ENCODE measurements around the gene PLAC1. TPM values are rescaled to one million over a fixed set of nuclear protein-coding genes. Genes with fewer than 3 reads are reported as not detected.

PLAC1 gene
- total and polyA plus RNA-seq, 8 donors, result 0.07 TPM; not detected in 7

DNA sequence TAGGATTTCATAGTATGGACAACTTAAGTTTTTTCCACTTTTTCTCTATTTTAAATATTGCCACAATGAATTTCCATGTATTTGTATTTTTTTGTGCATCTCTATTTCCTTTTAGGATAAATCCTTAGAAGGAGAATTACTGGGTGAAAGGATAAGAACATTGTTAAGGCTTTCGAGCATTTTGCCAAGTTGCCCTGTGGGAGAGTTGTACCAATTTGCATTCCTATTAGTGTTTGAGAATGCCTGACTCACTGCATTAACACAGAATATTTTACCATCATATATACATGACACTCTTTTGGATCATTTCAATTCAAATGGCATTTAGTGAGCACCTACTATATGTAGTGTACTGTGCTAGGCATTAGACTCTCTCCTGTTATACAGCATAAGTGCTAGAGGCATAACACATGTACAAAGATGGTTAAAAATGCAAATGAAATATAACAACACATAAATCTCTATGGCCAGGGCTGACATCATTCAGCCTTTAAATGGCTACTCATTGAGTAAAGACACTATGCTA lies 57.0 kb downstream of the PLAC1 start:
- H3K4me3 ChIP-seq, result no peak overlapping the region
- no peaks in the 10 kb centered on the region for H3K36me3 ChIP-seq
- H3K27ac ChIP-seq, result no peak overlapping the region
- H3K27me3 ChIP-seq, result peaks cover 0 to 21% (median 0%) of the 10 kb centered on the region in 4 donors
- DNase-seq (no peak), ATAC-seq (no peak), FAIRE-seq (no peak)
- no peaks in the 10 kb centered on the region for H3K4me1 ChIP-seq
- TF ChIP-seq, protein P1, sequence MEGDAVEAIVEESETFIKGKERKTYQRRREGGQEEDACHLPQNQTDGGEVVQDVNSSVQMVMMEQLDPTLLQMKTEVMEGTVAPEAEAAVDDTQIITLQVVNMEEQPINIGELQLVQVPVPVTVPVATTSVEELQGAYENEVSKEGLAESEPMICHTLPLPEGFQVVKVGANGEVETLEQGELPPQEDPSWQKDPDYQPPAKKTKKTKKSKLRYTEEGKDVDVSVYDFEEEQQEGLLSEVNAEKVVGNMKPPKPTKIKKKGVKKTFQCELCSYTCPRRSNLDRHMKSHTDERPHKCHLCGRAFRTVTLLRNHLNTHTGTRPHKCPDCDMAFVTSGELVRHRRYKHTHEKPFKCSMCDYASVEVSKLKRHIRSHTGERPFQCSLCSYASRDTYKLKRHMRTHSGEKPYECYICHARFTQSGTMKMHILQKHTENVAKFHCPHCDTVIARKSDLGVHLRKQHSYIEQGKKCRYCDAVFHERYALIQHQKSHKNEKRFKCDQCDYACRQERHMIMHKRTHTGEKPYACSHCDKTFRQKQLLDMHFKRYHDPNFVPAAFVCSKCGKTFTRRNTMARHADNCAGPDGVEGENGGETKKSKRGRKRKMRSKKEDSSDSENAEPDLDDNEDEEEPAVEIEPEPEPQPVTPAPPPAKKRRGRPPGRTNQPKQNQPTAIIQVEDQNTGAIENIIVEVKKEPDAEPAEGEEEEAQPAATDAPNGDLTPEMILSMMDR (IDR thresholded peaks at IDR 0.05), result no peak
- 76 to 95% methylated on average over 1 of the region's 1 CpG for WGBS, 2 donors
- H3K9me3 ChIP-seq, result no peaks in the 10 kb centered on the region
- intact Hi-C loops (cut with DNase I), result no loop called here

DNA sequence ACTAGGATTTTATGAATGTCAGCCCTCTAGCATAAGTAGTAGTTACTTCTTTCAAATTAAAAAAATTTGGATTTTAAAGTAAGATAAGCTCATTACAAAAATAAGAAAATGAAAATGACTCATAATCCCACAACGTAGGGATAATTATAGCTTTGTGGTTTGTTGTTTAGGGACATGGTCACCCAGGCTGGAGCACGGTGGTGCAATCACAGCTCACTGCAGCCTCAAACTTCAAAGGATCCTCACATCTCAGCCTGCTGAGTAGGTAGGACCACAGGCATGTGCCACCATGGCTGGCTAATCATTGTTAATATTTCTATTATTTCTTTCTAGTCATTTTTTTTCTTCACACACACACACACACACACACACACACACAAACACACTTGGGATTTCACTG lies 57.6 kb downstream of the PLAC1 start:
- ATAC-seq, result no peak
- no peak for DNase-seq

GRCh38 chrX:134599184-134599914 lies 58.9 kb downstream of the PLAC1 start:
- H3K27me3 ChIP-seq, result peaks cover 0 to 26% (median 0%) of the 10 kb centered on the region in 4 donors
- H3K4me1 ChIP-seq, result no peaks in the 10 kb centered on the region
- H3K9me3 ChIP-seq, result no peaks in the 10 kb centered on the region
- no peak overlapping the region for H3K4me3 ChIP-seq
- FAIRE-seq (no peak), ATAC-seq (peak in 1 of 4 donors; percentile 18), DNase-seq (no peak)
- TF ChIP-seq, protein P1 (IDR thresholded peaks at IDR 0.05), result no peak
- intact Hi-C loops (cut with DNase I), result no loop called here
- no peak overlapping the region for H3K27ac ChIP-seq
- 57 to 76% methylated on average over 5 of the region's 5 CpGs for WGBS, 2 donors
- H3K36me3 ChIP-seq, result no peaks in the 10 kb centered on the region

More for the DNA sequence above, 57.6 kb downstream of the PLAC1 start:
- H3K4me1 ChIP-seq, result no peaks in the 10 kb centered on the region
- H3K27me3 ChIP-seq, result peaks cover 0 to 21% (median 0%) of the 10 kb centered on the region in 4 donors
- H3K36me3 ChIP-seq, result no peaks in the 10 kb centered on the region
- no peak overlapping the region for H3K27ac ChIP-seq
- no peaks in the 10 kb centered on the region for H3K9me3 ChIP-seq
- 48 to 55% methylated on average over 2 of the region's 2 CpGs for WGBS, 2 donors
- intact Hi-C loops (cut with DNase I), result no loop called here
- TF ChIP-seq, protein P1 (IDR thresholded peaks at IDR 0.05), result no peak
- no peak for FAIRE-seq
- no peak overlapping the region for H3K4me3 ChIP-seq

DNA sequence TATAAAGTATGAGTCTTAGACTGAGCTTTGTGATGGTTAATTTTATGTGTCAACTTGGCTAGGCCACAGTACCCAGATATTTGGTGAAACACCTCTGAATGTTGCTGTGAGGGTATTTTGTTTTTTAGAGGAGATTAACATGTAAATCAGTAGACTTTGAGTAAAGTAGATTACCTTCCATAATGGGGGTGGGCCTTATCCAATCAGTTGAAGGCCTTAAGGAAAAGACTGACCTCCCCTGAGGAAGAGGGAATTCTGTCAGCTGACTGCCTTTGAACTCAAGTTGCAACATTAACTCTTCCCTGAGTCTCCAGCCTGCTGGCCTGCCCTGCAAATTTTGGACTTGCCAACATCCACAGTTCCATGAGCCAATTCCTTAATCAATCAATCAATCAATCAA lies 66.0 kb downstream of the PLAC1 start:
- peaks cover 0 to 8% (median 0%) of the 10 kb centered on the region in 4 donors for H3K27me3 ChIP-seq
- FAIRE-seq (no peak), DNase-seq (no peak), ATAC-seq (no peak)
- H3K4me3 ChIP-seq, result no peak overlapping the region
- intact Hi-C loops (cut with DNase I), result no loop called here
- H3K36me3 ChIP-seq, result no peaks in the 10 kb centered on the region
- TF ChIP-seq, protein P1 (IDR thresholded peaks at IDR 0.05), result no peak
- H3K4me1 ChIP-seq, result no peaks in the 10 kb centered on the region
- H3K27ac ChIP-seq, result no peak overlapping the region
- H3K9me3 ChIP-seq, result no peaks in the 10 kb centered on the region

- Histone ChIP-seq H3K4me1 (no peaks in the 10 kb centered on the region), H3K27ac (no peak overlapping the region), H3K27me3 (peaks cover 0 to 6% (median 0%) of the 10 kb centered on the region in 4 donors), H3K4me3 (no peak overlapping the region), H3K36me3 (no peaks in the 10 kb centered on the region), H3K9me3 (no peaks in the 10 kb centered on the region)
- no peak for FAIRE-seq
- ATAC-seq, result no peak
- intact Hi-C loops (cut with DNase I), result no loop called here
- 64 to 66% methylated on average over 2 of the region's 2 CpGs for WGBS, 2 donors
- TF ChIP-seq, protein P1 (IDR thresholded peaks at IDR 0.05), result no peak
- no peak for DNase-seq
Observed at GRCh38 chrX:134591502-134591901, 66.8 kb downstream of the PLAC1 start.
